Activated CD8-positive, alpha-beta memory T cell treated with anti-CD3 and anti-CD28 coated beads, Interleukin-2, amount 10 ng/mL, durations not matched to agents 7 days and 5 days (primary cell): ENCODE measurements around the gene BMP7. TPM values are rescaled to one million over a fixed set of nuclear protein-coding genes. Genes with fewer than 3 reads are reported as not detected.

ENCODE experiments used
- ATAC-seq: fragments of 150-1000 bp; cut with Tn5 transposase; one replicate; pipeline ENCODE4 v1.10.0; 2021; ENCODE audit warnings: moderate library complexity
- CTCF ChIA-PET: fragments of 350-600 bp; sonication (Branson Sonifier 250); formaldehyde crosslinking; loops from one replicate; lab custom pipeline; 2021; ENCODE audit warnings: antibody characterized with exemption; lab: Charles Lee
- DNase-seq: peaks from one replicate; pipeline ENCODE4 v3.0.0-alpha.2; 2020
- H3K27ac Mint-ChIP-seq: one replicate; pipeline ENCODE4 v1.8.0; 2021; ENCODE audit warnings: mild to moderate bottlenecking, mixed read lengths
- H3K27me3 Mint-ChIP-seq: one replicate; pipeline ENCODE4 v1.8.0; 2021; ENCODE audit warnings: mixed read lengths
- H3K36me3 Mint-ChIP-seq: one replicate; pipeline ENCODE4 v1.8.0; 2021; ENCODE audit warnings: mild to moderate bottlenecking, mixed read lengths
- H3K4me1 Mint-ChIP-seq: one replicate; pipeline ENCODE4 v1.8.0; 2021; ENCODE audit warnings: mixed read lengths
- H3K4me3 Mint-ChIP-seq: one replicate; pipeline ENCODE4 v1.8.0; 2021; ENCODE audit warnings: mild to moderate bottlenecking, moderate library complexity, mixed read lengths
- H3K9me3 Mint-ChIP-seq: one replicate; pipeline ENCODE4 v1.8.0; 2022; ENCODE audit warnings: low read depth, mixed read lengths
- total RNA-seq, 2 experiments: library from RNA; stranded (reverse); gene quantifications; one replicate each; pipeline ENCODE4 v1.2.3, GENCODE V29; 2021

BMP7 gene
- total RNA-seq, 2 experiments from 2014 or later, result not detected

DNA sequence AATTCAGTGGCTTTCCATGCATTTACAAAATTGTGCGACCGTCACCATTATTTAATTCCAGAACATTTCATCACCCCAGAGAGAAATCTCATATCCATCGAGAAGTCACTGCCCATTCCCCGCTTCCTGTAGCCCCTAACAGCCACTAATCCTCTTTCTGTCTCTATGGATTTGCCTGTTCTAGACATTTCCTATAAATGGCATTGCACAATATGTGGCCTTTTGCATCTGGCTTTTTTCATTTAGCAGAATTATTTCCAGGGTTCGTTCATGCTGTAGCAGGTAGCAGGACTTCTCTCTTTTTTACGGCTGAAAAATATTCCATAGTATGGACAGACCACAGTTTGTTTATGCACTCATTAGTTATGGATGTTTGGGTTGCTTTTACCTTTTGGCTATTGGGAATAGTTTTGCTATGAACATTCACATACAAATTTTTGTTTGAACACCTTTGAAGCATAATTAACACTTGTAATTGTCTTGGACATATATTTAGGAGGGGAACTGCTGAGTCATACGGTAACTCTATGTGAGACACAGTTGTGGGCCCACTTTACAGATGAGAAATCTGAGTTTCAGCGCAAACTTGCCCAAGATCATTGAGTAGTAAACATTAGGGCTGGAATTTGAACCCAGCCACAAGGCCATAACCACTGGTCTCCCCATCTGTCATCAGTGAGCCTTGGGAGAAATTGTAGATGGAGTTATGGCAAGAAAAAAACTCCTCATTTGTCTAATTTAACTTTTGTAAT is 126.9 kb downstream of the BMP7 start:
- no peaks in the 10 kb centered on the region for H3K9me3 Mint-ChIP-seq
- no peak for DNase-seq
- H3K27me3 Mint-ChIP-seq, result peaks cover 6% of the 10 kb centered on the region
- H3K36me3 Mint-ChIP-seq, result no peaks in the 10 kb centered on the region
- no peaks in the 10 kb centered on the region for H3K4me1 Mint-ChIP-seq
- H3K4me3 Mint-ChIP-seq, result no peak overlapping the region
- CTCF ChIA-PET, result no interaction called here
- ATAC-seq, result no peak
- peak overlapping the region; percentile 7 for H3K27ac Mint-ChIP-seq

DNA sequence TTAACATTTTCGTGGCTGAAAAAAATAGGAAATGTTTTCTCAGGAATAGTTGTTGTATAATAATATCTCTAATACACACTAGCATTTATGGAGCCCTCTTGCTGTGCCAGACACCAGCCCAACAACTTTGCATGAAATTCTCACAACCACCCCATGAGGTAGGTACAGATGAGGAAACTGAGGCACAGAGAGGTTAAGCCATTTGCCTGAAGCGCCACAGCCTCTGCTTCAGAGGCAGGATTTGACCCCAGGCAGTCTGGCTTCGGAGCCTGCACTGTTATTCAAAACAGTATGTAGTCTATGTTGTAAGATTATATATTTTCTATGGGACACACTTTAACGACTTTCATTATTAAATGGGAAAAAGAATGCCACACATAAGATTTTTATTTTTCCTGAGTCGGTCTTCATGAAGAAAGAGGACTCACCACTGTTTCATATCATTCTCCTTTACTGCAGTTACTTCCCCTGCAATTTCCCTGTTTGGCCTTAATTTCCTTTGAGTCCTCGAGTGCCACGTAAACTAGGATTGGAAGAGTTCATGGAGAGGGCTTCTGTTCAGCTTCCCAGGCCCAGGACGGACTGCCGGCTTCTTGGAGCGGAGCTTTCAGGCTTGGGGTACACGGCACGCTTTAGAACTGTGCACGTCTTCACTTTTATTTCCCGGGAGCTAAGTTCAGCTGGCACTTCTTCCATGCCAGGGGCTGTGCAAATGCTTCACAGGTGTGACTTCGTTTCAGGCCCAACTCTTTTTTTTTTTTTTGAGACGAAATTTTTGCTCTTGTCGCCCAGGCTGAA is 128.0 kb downstream of the BMP7 start:
- CTCF ChIA-PET, result no interaction called here
- DNase-seq (no peak), ATAC-seq (no peak)
- H3K27me3 Mint-ChIP-seq, result peaks cover 11% of the 10 kb centered on the region
- H3K36me3 Mint-ChIP-seq, result no peaks in the 10 kb centered on the region
- no peaks in the 10 kb centered on the region for H3K9me3 Mint-ChIP-seq
- no peaks in the 10 kb centered on the region for H3K4me1 Mint-ChIP-seq
- no peak overlapping the region for H3K4me3 Mint-ChIP-seq
- H3K27ac Mint-ChIP-seq, result no peak overlapping the region

DNA sequence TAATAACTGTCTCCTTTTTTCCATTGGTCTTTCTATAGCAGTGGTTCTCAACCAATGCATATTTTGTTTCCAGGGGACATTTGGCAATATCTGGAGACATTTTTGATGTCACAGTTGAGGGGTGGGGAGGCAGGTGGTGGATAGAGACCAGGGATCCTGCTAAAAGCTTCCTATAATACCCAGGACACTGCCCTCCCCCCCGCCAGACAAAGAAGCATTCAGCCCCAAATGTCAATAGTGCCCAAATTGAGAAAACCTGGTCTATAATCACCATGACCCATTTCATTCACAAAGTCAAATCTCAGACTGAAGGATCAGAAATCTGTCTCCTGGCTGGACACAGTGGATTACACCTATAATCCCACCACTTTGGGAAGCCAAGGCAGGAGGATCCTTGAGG is 128.8 kb downstream of the BMP7 start:
- H3K9me3 Mint-ChIP-seq, result no peaks in the 10 kb centered on the region
- no peak for ATAC-seq
- peaks cover 11% of the 10 kb centered on the region for H3K27me3 Mint-ChIP-seq
- DNase-seq, result no peak
- no peak overlapping the region for H3K4me3 Mint-ChIP-seq
- no peaks in the 10 kb centered on the region for H3K4me1 Mint-ChIP-seq
- H3K27ac Mint-ChIP-seq, result no peak overlapping the region
- no peaks in the 10 kb centered on the region for H3K36me3 Mint-ChIP-seq
- CTCF ChIA-PET, result no interaction called here

DNA sequence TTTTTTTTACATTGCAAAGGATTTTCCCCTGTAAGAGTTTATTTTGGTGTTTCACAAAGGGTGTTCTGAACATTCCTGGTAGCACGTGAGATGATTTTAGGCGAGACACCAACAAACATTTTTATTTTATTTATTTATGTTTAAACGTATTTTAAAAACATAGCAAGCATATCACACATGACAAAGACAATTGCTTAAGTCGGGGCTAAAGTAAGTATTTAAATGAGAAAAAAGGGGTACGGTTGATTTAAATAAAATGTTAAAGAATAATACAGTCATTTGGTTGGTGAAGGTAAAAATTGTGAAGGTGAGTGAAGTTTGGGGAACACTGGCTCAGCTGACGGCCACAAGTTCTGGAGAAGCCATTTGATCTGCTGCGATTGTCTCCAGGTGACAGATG is 129.7 kb downstream of the BMP7 start:
- Mint-ChIP-seq H3K36me3 (no peaks in the 10 kb centered on the region), H3K27ac (no peak overlapping the region), H3K4me1 (no peaks in the 10 kb centered on the region), H3K4me3 (no peak overlapping the region), H3K27me3 (peaks cover 11% of the 10 kb centered on the region), H3K9me3 (no peaks in the 10 kb centered on the region)
- DNase-seq (no peak), ATAC-seq (no peak)
- CTCF ChIA-PET, result no interaction called here

DNA sequence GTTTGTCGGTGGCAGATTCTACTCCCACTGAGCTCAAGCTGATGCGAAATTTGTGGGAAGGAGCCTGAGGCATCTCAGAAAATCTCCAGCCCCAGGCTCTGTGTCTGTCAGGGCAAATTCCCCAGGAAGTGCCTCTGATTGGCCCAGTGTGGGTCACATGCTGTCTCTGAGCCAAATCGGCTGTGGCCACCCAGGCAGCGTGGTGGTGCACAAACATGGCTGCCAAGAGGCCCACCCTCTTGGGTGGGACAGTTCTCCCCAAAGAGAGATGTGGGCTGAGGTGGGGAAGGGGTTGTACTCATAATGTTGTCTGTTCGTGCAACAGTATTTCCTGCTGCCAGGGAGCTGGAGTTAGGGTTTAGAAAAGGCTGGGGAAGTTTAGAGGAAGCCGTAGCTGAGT is 130.6 kb downstream of the BMP7 start:
- no peak for ATAC-seq
- no peaks in the 10 kb centered on the region for H3K4me1 Mint-ChIP-seq
- CTCF ChIA-PET, result no interaction called here
- H3K36me3 Mint-ChIP-seq, result no peaks in the 10 kb centered on the region
- no peak for DNase-seq
- H3K27ac Mint-ChIP-seq, result no peak overlapping the region
- H3K4me3 Mint-ChIP-seq, result no peak overlapping the region
- peaks cover 11% of the 10 kb centered on the region for H3K27me3 Mint-ChIP-seq
- no peaks in the 10 kb centered on the region for H3K9me3 Mint-ChIP-seq

DNA sequence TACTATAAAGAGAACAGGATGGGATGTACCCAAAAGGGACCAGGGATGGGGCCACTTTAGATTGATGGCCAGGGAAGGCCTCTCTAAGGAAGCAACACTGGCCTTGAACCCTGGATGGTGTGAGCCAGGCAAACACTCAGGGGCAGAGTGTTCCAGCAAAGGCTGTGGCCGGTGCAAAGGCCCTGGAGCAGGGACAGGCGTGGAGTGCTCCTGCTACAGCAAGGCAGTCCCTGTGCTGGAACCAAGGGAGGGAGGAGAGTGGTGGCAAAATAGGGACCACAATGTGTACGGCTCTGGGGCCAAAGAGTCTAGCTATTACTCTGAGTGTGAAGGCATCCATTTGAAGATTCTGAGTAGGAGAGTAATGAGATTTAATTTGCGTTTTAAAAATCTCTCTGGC is 131.6 kb downstream of the BMP7 start:
- H3K27me3 Mint-ChIP-seq, result peaks cover 8% of the 10 kb centered on the region
- ATAC-seq (no peak), DNase-seq (no peak)
- no peak overlapping the region for H3K27ac Mint-ChIP-seq
- no peaks in the 10 kb centered on the region for H3K9me3 Mint-ChIP-seq
- H3K4me1 Mint-ChIP-seq, result no peaks in the 10 kb centered on the region
- CTCF ChIA-PET, result no interaction called here
- no peak overlapping the region for H3K4me3 Mint-ChIP-seq
- H3K36me3 Mint-ChIP-seq, result no peaks in the 10 kb centered on the region

DNA sequence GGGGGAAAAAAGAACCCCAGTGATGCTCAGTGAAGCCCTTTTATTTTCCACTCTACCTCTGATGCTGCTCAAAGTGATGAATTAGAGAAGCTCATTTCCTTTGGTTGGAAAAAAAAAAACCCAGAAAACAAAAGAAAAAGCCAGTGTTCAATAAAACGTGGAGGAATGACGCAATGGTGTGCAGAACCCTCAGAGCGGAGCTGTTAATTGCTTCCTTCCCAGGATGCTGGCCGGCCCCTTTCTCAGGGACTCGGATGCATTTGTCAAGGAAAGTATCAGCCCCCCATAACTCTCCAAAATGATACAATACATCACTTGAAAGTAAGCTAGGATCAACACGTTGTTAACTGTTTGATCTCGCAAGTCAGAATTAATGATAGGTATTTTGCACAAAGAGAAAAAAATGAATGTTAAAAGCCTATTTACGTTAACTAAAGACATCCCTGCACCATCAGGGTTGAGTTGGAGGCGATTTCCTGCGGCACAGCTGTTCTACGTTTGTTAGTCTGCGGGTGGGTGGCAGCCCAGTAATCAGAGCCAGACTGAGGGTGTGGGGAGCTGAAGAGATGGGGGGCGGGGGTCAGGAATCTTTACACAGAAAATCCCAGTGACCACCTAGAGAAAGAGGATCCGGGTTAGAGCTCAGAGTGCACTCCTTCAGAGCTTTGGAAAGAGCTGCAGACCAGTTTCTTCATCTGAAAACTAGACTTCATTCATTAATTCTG is 132.4 kb downstream of the BMP7 start:
- Mint-ChIP-seq H3K4me3 (no peak overlapping the region), H3K4me1 (no peaks in the 10 kb centered on the region), H3K27me3 (peaks cover 8% of the 10 kb centered on the region), H3K9me3 (no peaks in the 10 kb centered on the region), H3K36me3 (no peaks in the 10 kb centered on the region), H3K27ac (no peak overlapping the region)
- DNase-seq, result no peak
- CTCF ChIA-PET, result no interaction called here
- no peak for ATAC-seq

DNA sequence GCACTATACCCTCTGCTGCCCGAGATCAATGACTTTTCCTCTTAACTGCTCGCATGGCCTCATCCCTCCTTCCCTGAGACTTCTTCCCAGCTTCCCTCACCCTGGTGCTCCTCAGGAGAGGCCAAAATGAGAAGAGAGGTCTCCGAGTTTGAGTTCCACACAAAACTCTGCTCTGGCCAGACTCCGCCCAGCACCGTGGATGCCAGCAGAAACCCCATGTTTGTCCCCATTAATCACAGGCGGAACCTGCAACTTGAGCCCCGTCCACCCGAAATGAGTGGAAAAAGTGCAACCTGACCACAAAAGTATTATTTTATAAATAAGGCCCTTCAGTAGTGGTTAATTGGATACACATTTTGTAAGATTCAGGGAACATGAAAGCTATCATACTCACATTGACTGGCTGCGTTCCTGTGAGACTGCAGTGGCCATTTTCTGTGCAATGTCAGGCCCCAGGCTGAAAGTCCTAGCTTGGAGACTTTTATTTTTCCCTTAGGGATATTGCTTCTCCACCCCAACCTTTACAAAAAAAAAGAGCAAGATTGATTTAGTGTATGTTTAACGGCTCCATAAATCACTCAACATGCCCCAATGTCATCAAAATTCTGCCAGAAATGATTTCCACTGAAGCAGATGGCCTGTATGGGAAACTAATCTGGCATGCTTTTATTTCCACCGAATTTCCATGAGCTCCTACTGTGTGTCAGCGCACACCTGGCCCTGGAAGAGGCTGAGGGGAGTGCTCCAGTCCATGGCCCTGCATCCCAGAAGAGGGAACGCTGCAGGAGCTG is 134.6 kb downstream of the BMP7 start:
- H3K9me3 Mint-ChIP-seq, result no peaks in the 10 kb centered on the region
- ATAC-seq, result no peak
- no peak overlapping the region for H3K4me3 Mint-ChIP-seq
- H3K36me3 Mint-ChIP-seq, result no peaks in the 10 kb centered on the region
- peaks cover 8% of the 10 kb centered on the region for H3K27me3 Mint-ChIP-seq
- CTCF ChIA-PET, result no interaction called here
- DNase-seq, result no peak
- no peak overlapping the region for H3K27ac Mint-ChIP-seq
- no peaks in the 10 kb centered on the region for H3K4me1 Mint-ChIP-seq

DNA sequence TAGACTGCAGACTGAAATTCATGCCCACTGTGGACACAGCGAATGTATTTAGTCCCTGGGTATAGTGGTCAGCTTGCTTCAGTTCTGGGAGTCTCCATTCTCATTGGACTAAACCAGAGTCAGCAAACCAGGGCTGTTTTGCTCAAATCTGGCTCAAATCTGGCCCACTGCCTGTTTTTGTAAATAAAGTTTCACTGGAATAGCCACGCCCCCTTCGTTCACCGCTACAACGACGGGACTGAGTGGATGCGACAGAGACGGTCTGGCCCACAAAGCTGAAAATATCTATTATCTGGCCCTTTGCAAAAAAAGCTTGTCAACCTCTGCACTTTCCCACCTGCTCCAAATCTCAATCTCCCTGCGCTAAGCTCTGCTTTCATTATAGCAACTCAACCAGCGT is 135.4 kb downstream of the BMP7 start:
- Mint-ChIP-seq H3K27ac (no peak overlapping the region), H3K4me3 (no peak overlapping the region), H3K9me3 (no peaks in the 10 kb centered on the region), H3K27me3 (peaks cover 8% of the 10 kb centered on the region), H3K4me1 (peaks cover 4% of the 10 kb centered on the region), H3K36me3 (no peaks in the 10 kb centered on the region)
- ATAC-seq (no peak), DNase-seq (no peak)
- CTCF ChIA-PET, result no interaction called here

DNA sequence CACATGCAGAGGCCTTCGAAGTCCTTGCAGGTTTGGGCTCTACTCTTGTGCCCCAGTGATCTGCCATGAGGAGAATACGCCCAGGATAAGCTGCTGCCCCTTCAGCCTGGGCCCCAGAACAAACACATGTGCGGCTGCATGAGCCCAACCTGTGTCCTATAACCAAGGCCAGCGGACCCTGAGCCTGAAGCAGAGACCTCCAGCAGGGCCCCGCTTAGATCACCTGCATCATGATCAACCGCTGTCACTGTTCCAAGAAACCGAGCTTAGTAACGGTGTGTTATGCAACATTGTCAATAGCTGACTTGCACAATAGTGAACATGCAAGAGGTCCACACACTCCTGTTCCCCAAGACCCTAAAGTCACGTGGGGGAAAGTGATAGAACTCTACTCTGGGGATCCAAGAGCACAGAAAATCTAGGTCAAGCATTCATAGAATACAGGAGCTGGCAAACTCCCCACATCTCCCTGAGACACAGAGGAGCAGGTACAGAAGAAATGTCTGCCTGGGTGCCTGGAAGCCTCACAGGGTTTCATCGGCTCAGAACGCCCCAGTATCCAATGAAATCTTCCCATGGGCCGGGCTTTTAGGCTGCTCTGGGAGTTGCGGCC is 136.2 kb downstream of the BMP7 start:
- Mint-ChIP-seq H3K36me3 (no peaks in the 10 kb centered on the region), H3K4me3 (no peak overlapping the region), H3K4me1 (peaks cover 4% of the 10 kb centered on the region), H3K9me3 (no peaks in the 10 kb centered on the region), H3K27me3 (peaks cover 8% of the 10 kb centered on the region), H3K27ac (no peak overlapping the region)
- no peak for ATAC-seq
- CTCF ChIA-PET, result no interaction called here
- no peak for DNase-seq

DNA sequence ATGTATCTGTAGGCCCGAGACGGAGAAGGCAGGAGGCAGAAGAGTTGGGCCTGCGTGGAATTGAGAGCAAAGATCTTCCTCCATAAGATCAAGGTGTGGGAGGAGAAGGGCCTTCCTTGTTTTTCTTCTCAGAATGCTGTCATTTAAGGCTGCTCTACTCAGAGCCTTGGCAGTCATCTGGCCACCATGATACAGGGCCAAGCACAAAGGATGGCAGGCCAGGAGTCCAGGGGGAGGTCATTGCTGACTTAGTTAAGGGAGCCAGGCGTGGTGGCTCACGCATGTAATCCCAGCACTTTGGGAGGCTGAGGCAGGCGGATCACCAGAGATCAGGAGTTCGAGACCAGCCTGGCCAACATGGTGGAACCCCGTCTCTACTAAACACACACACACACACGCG is 137.1 kb downstream of the BMP7 start:
- DNase-seq (no peak), ATAC-seq (no peak)
- no peaks in the 10 kb centered on the region for H3K9me3 Mint-ChIP-seq
- H3K4me1 Mint-ChIP-seq, result peaks cover 4% of the 10 kb centered on the region
- CTCF ChIA-PET, result no interaction called here
- H3K4me3 Mint-ChIP-seq, result no peak overlapping the region
- H3K36me3 Mint-ChIP-seq, result no peaks in the 10 kb centered on the region
- H3K27ac Mint-ChIP-seq, result no peak overlapping the region
- peaks cover 8% of the 10 kb centered on the region for H3K27me3 Mint-ChIP-seq

DNA sequence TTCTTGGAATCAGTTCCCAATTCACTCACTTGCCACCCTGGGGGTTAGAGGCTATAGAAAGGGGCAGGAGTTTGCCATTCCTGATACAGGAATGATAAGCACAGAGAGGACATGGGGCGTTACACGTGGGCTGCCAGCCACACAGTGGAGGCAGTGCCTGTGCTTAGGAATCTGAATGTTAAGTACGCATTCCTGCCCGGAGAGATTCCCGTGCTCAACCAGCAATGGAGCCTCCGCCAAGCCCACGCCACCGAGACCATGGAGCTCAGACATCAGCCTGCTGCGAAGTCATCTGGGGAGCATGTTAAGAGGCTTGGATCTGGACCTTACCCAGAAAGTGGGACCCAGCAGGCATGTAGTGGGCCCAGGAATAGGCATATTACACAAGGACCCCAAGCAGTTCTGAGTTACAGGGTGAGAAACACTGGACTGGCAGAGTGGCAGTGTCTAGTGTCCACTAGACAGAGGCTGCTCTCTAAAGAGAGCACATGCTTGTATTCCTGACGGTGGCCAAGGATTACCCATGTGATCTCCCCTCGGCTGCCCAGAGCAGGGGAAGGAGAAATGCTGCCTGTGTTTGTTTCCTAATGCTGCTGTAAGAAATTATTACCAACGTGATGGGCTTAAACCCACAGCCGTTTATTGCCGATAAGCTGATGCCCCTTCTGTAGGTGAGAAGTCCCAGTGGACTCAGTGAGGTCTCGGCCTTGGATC is 138.2 kb downstream of the BMP7 start:
- CTCF ChIA-PET, result no interaction called here
- H3K9me3 Mint-ChIP-seq, result no peaks in the 10 kb centered on the region
- H3K27me3 Mint-ChIP-seq, result peaks cover 3% of the 10 kb centered on the region
- H3K4me1 Mint-ChIP-seq, result peaks cover 4% of the 10 kb centered on the region
- H3K4me3 Mint-ChIP-seq, result no peak overlapping the region
- no peak overlapping the region for H3K27ac Mint-ChIP-seq
- H3K36me3 Mint-ChIP-seq, result no peaks in the 10 kb centered on the region
- DNase-seq (no peak), ATAC-seq (no peak)
